Neuronal stem cell (in vitro differentiated cells): Measurements from ENCODE around the gene RCBTB1.
"Not testable (repeated sequence)": the region's sequence is repeated elsewhere in the genome, so short reads cannot be mapped to it uniquely, and the experiment has no call there.

Experiments
- DNase-seq: peaks from one replicate; pipeline ENCODE4 v3.0.0-alpha.2; 2013; ENCODE audit warnings: low spot score
- H2AFZ ChIP-seq: one replicate; pipeline ENCODE4 v1.6.1; 2013; ENCODE audit warnings: mild to moderate bottlenecking, low read length, inconsistent platforms
- H2AK5ac ChIP-seq: 2 replicates; pipeline ENCODE4 v1.6.1; 2013; ENCODE audit warnings: low read depth, mild to moderate bottlenecking, inconsistent platforms, low read length, moderate library complexity, mixed read lengths
- H2BK120ac ChIP-seq: 2 replicates; pipeline ENCODE4 v1.6.1; 2013; ENCODE audit warnings: low read depth, mild to moderate bottlenecking, inconsistent platforms, low read length, moderate library complexity, mixed read lengths
- H2BK12ac ChIP-seq: one replicate; pipeline ENCODE4 v1.6.1; 2013; ENCODE audit warnings: low read length, inconsistent platforms
- H2BK15ac ChIP-seq: 2 replicates; pipeline ENCODE4 v1.6.1; 2013; ENCODE audit warnings: mild to moderate bottlenecking, low read length, inconsistent platforms, mixed read lengths
- H2BK5ac ChIP-seq: one replicate; pipeline ENCODE4 v1.6.1; 2013; ENCODE audit warnings: inconsistent platforms, mild to moderate bottlenecking, low read length, moderate library complexity
- H3K14ac ChIP-seq: one replicate; pipeline ENCODE4 v1.6.1; 2013; ENCODE audit warnings: low read length, inconsistent platforms
- H3K18ac ChIP-seq: 2 replicates; pipeline ENCODE4 v1.6.1; 2013; ENCODE audit warnings: low read length, inconsistent platforms
- H3K23ac ChIP-seq: 2 replicates; pipeline ENCODE4 v1.6.1; 2013; ENCODE audit warnings: low read depth, mild to moderate bottlenecking, mixed read lengths, low read length, inconsistent platforms; ENCODE audit not compliant: poor library complexity
- H3K27ac ChIP-seq: replicated peaks from 3 replicates; pipeline ENCODE4 v1.5.1; 2013; ENCODE audit warnings: low read length, inconsistent platforms
- H3K27me3 ChIP-seq, 3 experiments: 2 replicates each; pipeline ENCODE4 v1.6.1; 2013; ENCODE audit warnings: low read length in 3 of 3, mild to moderate bottlenecking in 2 of 3, inconsistent platforms in 1 of 3, low read depth in 1 of 3, mixed read lengths in 1 of 3, moderate library complexity in 1 of 3; ENCODE audit not compliant: control insufficient read depth in 3 of 3, insufficient read depth in 3 of 3
- H3K36me3 ChIP-seq, 2 donors: replicated peaks in 1 of 2; 2 replicates each; pipeline ENCODE4 v1.6.1; 2013; ENCODE audit warnings: low read length in 2 of 2; ENCODE audit not compliant: control insufficient read depth in 2 of 2, insufficient read depth in 2 of 2
- H3K4ac ChIP-seq: 2 replicates; pipeline ENCODE4 v1.6.1; 2013; ENCODE audit warnings: inconsistent platforms, mild to moderate bottlenecking, low read length, moderate library complexity
- H3K4me1 ChIP-seq, 2 donors: 1 replicate in 1 of 2; 2 replicates in 1 of 2; pipeline ENCODE4 v1.6.1; 2013; ENCODE audit warnings: low read length in 2 of 2, low read depth in 1 of 2; ENCODE audit not compliant: control insufficient read depth in 2 of 2, insufficient read depth in 1 of 2
- H3K4me2 ChIP-seq: one replicate; pipeline ENCODE4 v1.6.1; 2013; ENCODE audit warnings: mild to moderate bottlenecking, low read length, inconsistent platforms; ENCODE audit not compliant: insufficient read depth, poor library complexity, severe bottlenecking
- H3K4me3 ChIP-seq, 2 donors: 2 replicates each; pipeline ENCODE4 v1.5.1; 2013; ENCODE audit warnings: low read length in 2 of 2, mild to moderate bottlenecking in 2 of 2, inconsistent platforms in 1 of 2, moderate library complexity in 1 of 2
- H3K79me1 ChIP-seq: one replicate; pipeline ENCODE4 v1.6.1; 2013; ENCODE audit warnings: low read depth, mild to moderate bottlenecking, inconsistent platforms, low read length, moderate library complexity
- H3K9ac ChIP-seq: one replicate; pipeline ENCODE4 v1.6.1; 2013; ENCODE audit warnings: mild to moderate bottlenecking, low read depth, low read length, inconsistent platforms; ENCODE audit not compliant: poor library complexity
- H3K9me3 ChIP-seq, 2 donors: replicated peaks in 1 of 2; 2 replicates each; pipeline versions ENCODE3 to v1.6.1; 2013; ENCODE audit warnings: low read length in 2 of 2, mild to moderate bottlenecking in 2 of 2, inconsistent platforms in 1 of 2, low read depth in 1 of 2, mixed read lengths in 1 of 2, moderate library complexity in 1 of 2; ENCODE audit not compliant: control insufficient read depth in 2 of 2, insufficient read depth in 1 of 2
- H4K8ac ChIP-seq: one replicate; pipeline ENCODE4 v1.6.1; 2013; ENCODE audit warnings: low read depth, mild to moderate bottlenecking, inconsistent platforms, low read length, moderate library complexity
- H4K91ac ChIP-seq: one replicate; pipeline ENCODE4 v1.6.1; 2013; ENCODE audit warnings: low read length, low read depth, mild to moderate bottlenecking, inconsistent platforms; ENCODE audit not compliant: poor library complexity
- WGBS, 2 donors: extraction: QIAGEN DNeasy Blood & Tissue Kit; methylation state at CpG; one replicate each; pipeline ENCODE4 v1.1.7; 2013; ENCODE audit warnings: missing lambda C conversion rate in 2 of 2, mixed read lengths in 1 of 2; ENCODE audit not compliant: insufficient read length in 2 of 2, insufficient replicate concordance in 1 of 2; ENCODE audit errors: extremely low coverage in 2 of 2; 5-methylcytosine and 5-hydroxymethylcytosine counted together

The RCBTB1 gene

GRCh38 chr13:49616676-49617065, 31.3 kb upstream of the RCBTB1 start:
- Histone ChIP-seq H2AFZ (peak overlapping the region; percentile 89), H3K27ac (no peak overlapping the region)
- no CpG with 5 or more reads among the region's 3 CpGs for WGBS, 2 donors

GRCh38 chr13:49615836-49616675, 30.7 kb upstream of the RCBTB1 start:
- H3K4me1 ChIP-seq, result peaks cover 2 to 8% of the 10 kb centered on the region in 2 donors
- H3K14ac ChIP-seq, result no peak overlapping the region
- H4K8ac ChIP-seq, result no peak overlapping the region
- H3K4me3 ChIP-seq, result no peak overlapping the region
- H2AFZ ChIP-seq, result peak overlapping the region; percentile 89
- H3K23ac ChIP-seq, result no peak overlapping the region
- no peak overlapping the region for H2BK120ac ChIP-seq
- no peak for DNase-seq
- no peak overlapping the region for H3K4ac ChIP-seq
- WGBS, 2 donors, result no CpG with 5 or more reads among the region's 8 CpGs
- no peaks in the 10 kb centered on the region for H3K9me3 ChIP-seq
- no peak overlapping the region for H3K9ac ChIP-seq
- H2BK5ac ChIP-seq, result no peak overlapping the region
- H3K18ac ChIP-seq, result no peak overlapping the region
- no peaks in the 10 kb centered on the region for H3K27me3 ChIP-seq
- H3K79me1 ChIP-seq, result no peaks in the 10 kb centered on the region
- no peak overlapping the region for H2AK5ac ChIP-seq
- no peak overlapping the region for H3K4me2 ChIP-seq
- no peak overlapping the region for H2BK12ac ChIP-seq
- no peak overlapping the region for H2BK15ac ChIP-seq
- no peaks in the 10 kb centered on the region for H3K36me3 ChIP-seq
- H3K27ac ChIP-seq, result no peak overlapping the region
- no peak overlapping the region for H4K91ac ChIP-seq

More at GRCh38 chr13:49616676-49617065, 31.3 kb upstream of the RCBTB1 start:
- Histone ChIP-seq H3K4me1 (peaks cover 2 to 8% of the 10 kb centered on the region in 2 donors), H4K8ac (no peak overlapping the region), H3K4me3 (no peak overlapping the region), H3K4ac (no peak overlapping the region), H3K27me3 (no peaks in the 10 kb centered on the region), H3K18ac (no peak overlapping the region), H3K23ac (no peak overlapping the region), H2BK12ac (no peak overlapping the region), H3K79me1 (no peaks in the 10 kb centered on the region), H4K91ac (no peak overlapping the region), H3K4me2 (no peak overlapping the region), H2AK5ac (no peak overlapping the region), H2BK15ac (no peak overlapping the region), H3K9ac (no peak overlapping the region), H3K14ac (no peak overlapping the region), H3K9me3 (no peaks in the 10 kb centered on the region), H3K36me3 (no peaks in the 10 kb centered on the region), H2BK120ac (no peak overlapping the region), H2BK5ac (no peak overlapping the region)
- DNase-seq, result no peak

GRCh38 chr13:49612042-49612441, 26.7 kb upstream of the RCBTB1 start:
- not testable (repeated sequence) for H3K27ac ChIP-seq, H4K8ac ChIP-seq, H3K9ac ChIP-seq, H2AFZ ChIP-seq, H3K14ac ChIP-seq, H2BK5ac ChIP-seq, H2BK12ac ChIP-seq, H3K18ac ChIP-seq, H3K79me1 ChIP-seq, H2BK15ac ChIP-seq, H3K27me3 ChIP-seq, H3K4me1 ChIP-seq, H3K36me3 ChIP-seq, H3K23ac ChIP-seq, H4K91ac ChIP-seq, H3K9me3 ChIP-seq, H2AK5ac ChIP-seq, H3K4me3 ChIP-seq, DNase-seq, H3K4me2 ChIP-seq, H2BK120ac ChIP-seq, H3K4ac ChIP-seq
- WGBS, 2 donors, result no CpG with 5 or more reads among the region's 3 CpGs

- H3K4me2 ChIP-seq, result no peak overlapping the region
- H3K4me3 ChIP-seq, result no peak overlapping the region
- no peak for DNase-seq
- no peak overlapping the region for H3K18ac ChIP-seq
- WGBS, 2 donors, result no CpG with 5 or more reads among the region's 1 CpG
- H2AFZ ChIP-seq, result no peak overlapping the region
- no peak overlapping the region for H2AK5ac ChIP-seq
- no peak overlapping the region for H3K14ac ChIP-seq
- H2BK15ac ChIP-seq, result no peak overlapping the region
- no peak overlapping the region for H3K27ac ChIP-seq
- H3K27me3 ChIP-seq, result no peaks in the 10 kb centered on the region
- no peak overlapping the region for H2BK12ac ChIP-seq
- H4K8ac ChIP-seq, result no peak overlapping the region
- H2BK120ac ChIP-seq, result no peak overlapping the region
- H3K9me3 ChIP-seq, result no peaks in the 10 kb centered on the region
- no peak overlapping the region for H4K91ac ChIP-seq
- H3K4me1 ChIP-seq, result no peaks in the 10 kb centered on the region
- no peak overlapping the region for H3K4ac ChIP-seq
- H3K9ac ChIP-seq, result no peak overlapping the region
- H2BK5ac ChIP-seq, result no peak overlapping the region
- H3K79me1 ChIP-seq, result no peaks in the 10 kb centered on the region
- H3K36me3 ChIP-seq, result no peaks in the 10 kb centered on the region
- H3K23ac ChIP-seq, result no peak overlapping the region
Measured at GRCh38 chr13:49610176-49610575, 24.8 kb upstream of the RCBTB1 start.
